HG03025 (cell line): Measurements from ENCODE around the gene ZNF28.
"Not testable (repeated sequence)": the region's sequence is repeated elsewhere in the genome, so short reads cannot be mapped to it uniquely, and the experiment has no call there.

Source experiments
- ATAC-seq: cut with Tn5 transposase; IDR thresholded peaks from one replicate; pipeline ENCODE4 v1.9.1; 2021; ENCODE audit warnings: mild to moderate bottlenecking, moderate library complexity; ENCODE audit not compliant: unreplicated experiment, low FRiP score

Gene ZNF28

GRCh38 chr19:52782864-52783263, 38.6 kb downstream of the ZNF28 start:
- not testable (repeated sequence) for ATAC-seq

GRCh38 chr19:52778811-52779210, 42.6 kb downstream of the ZNF28 start:
- ATAC-seq: no peak

GRCh38 chr19:52756447-52756846, 65.0 kb downstream of the ZNF28 start:
- not testable (repeated sequence) for ATAC-seq

DNA sequence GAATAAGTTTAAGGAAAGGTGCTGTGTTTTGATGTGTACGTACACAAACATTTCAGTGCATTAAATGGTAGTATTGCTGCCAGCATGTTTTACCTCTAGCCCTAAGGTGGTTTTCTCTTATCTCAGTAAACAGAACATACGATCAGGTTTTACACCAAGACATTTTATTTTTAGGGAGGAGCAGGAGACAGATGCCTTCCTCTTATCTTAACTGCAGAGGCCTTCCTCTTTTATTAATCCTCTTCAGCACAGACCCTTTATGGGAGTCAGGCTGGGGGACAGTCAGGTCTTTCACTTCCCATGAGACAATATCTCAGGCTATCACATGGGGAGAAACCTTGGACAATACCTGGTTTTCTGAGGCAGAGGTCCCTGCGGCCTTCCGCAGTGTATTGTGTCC, 71.7 kb downstream of the ZNF28 start:
- no peak for ATAC-seq

- no peak for ATAC-seq
These were observed 73.0 kb downstream of the ZNF28 start for GRCh38 chr19:52748336-52748950.
